Islet precursor cell (in vitro differentiated cells): Measurements from ENCODE around the gene LAPTM5.
A peak's percentile ranks its signal among the peaks of the same experiment; 100 is the strongest.

Experiments
- DNase-seq: peaks from one replicate; pipeline ENCODE4 v3.0.0-alpha.2; 2018

LAPTM5 gene

DNA sequence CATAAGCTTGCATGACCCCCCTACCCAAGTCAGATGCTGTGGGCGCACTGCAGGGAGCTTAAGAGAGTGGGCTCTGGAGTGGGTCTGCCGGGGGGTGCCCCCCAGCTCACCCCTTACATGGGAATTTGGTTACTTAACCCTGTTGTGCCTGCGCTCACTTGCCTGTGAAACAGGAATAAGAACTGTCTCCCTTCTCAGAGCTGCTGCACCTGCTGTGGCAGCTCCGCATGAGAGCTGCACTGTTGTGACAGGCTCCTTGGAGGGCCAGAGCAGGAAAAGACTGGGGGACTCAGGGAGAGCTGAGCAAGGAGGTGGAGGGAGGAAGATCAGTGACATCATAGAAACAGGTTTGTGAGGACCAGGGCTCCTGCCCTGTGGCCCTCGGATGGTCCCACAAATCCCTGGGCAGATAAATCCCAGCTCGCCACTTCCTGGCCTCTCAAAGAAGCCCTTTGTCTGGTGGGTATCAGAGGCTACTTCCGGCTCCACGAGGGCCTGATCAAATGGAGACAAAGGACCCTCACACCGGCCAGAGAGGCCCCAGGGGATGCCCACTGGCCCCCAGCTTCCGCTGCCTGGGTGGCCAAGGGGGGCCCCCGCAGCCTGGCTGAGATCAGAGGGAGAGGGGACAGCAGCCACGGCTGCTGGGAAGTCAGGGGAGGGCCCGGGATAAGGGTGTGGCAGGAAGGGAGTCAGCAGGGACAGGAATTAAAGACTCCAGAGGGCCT lies 28.9 kb upstream of the LAPTM5 start:
- DNase-seq, result no peak

DNA sequence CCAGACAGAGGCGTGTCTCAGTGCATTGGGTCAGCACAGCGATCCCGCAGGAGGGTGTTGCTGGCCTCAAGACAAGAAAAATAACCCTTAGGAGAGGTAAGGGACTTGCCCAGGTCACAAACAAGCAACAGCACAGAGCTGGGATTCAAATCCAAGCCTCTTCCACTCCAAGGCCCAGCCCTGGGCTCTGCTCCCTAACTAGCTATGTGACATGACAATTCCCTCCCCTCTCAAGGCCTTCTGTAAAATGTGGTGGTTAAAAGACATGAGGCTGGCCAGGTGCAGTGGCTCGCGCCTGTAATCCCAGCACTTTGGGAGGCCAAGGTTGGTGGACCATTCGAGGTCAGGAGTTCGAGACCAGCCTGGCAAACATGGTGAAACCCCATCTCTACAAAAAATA lies 28.1 kb upstream of the LAPTM5 start:
- DNase-seq, result peak; percentile 42

DNA sequence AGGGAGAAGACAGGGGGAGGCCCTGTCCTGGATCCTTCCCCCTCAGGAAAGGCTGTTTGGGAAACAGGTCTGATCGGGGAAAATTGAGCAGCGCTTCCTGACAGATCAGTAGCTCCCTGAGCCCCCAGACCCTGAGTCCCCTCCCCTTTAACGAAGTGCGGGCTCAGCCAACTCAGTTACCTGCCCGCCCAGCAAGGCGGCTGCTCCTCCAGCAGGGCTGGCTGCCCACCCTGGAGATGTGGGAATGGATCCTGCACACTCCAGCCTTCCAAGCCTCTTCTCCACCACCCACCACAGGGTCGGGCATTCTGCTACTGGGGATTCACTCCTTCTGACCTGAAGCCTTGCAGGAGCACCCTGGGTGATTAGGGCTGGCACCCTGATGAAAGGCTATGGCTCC lies 27.6 kb upstream of the LAPTM5 start:
- peak; percentile 40 for DNase-seq

DNA sequence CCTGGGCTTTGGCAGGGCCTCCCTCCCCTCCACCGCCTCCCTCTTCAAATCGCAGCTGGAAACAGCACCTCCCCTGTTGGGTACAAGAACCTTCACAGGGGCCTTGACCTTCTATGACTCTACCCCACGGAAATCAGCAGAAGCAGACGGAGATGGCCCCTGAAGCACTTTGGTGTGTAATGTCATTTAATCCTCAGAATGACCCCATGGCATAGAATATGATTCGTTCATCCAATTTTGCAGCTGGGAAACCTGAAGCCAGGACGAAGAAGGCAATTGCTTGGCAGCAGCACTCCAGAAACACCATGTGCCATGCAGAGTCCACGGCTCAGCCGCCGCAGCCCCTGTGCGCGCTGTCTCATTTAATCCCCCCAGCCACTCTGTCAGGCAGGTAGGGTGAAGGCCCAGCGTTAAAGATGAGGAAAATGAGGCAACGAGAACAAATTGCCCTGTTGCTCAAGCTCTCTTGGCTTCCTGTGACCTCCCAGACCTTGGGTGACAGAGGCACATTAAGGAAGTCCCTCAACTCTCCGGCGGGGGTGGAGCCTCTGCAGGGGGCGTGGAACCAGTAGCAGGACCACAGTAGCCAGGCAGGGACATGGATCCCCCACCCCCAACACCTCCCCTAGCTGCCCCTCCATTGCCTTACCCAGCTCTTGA lies 25.8 kb upstream of the LAPTM5 start:
- DNase-seq, result no peak

DNA sequence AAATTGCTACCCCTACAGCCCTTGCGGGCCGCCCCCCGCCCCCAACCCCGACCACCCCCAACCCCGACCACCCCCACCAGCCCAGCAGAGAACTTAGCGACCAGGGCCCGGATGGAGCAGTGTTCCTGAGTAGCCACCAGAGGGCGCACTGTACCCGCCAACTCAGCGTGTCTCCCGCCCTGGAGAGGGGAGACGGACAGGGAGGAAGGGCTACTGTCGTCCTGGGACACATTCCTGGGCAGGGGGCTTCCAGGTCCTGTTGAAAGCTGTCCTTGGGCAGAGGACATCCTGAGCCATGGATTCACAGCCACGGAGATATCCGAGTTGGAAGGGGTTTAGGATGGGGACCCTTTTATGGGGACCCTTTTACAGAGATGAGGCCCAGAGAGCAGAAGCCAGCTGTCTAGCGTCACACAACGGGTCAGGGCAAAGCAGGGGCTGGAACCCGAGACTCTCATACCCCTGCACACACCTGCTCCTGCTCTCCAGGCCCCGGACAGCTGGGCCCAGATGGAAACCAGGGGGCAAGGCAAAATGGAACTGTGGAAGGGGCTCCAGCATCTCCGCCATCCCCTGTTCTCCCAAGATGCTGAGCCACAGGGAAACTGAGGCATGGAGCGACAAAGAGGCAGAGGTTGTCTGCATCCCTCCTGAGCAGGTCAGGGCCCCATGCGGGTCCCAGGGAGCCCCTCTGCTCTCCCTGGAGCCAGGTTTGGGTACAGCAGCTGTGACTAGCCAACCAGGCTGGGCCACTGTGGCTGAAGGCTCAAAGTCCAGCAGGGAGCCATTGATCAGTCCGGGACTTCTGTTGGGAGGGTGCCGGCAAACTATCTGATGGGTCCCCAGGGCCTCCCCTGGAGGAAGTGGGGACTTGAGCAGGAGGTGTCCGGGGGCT lies 25.0 kb upstream of the LAPTM5 start:
- DNase-seq, result peak; percentile 85

DNA sequence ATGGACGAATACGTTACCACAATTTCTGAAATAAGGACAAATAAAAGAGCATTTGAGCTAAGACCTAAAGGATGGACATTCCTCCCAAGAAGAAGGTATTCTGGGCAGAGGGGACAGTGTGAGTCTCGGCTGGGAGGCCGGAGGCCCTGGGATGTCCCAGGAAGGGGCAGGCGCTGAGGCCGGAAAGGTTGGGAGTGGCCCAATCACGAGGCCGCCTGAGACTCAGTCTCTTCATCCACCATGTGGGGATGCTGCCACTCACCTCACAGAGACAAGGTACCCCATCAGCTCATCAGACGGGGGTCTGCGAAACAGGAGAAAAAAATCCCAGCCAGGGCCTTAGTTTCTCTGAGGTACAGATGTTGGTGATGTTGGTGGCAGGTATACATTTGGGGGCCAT lies 24.3 kb upstream of the LAPTM5 start:
- DNase-seq, result no peak

- DNase-seq, result no peak
Measured at GRCh38 chr1:30780409-30780808, 22.8 kb upstream of the LAPTM5 start.

- DNase-seq, result peak; percentile 95
Measured at GRCh38 chr1:30779294-30780071, 21.9 kb upstream of the LAPTM5 start.

DNA sequence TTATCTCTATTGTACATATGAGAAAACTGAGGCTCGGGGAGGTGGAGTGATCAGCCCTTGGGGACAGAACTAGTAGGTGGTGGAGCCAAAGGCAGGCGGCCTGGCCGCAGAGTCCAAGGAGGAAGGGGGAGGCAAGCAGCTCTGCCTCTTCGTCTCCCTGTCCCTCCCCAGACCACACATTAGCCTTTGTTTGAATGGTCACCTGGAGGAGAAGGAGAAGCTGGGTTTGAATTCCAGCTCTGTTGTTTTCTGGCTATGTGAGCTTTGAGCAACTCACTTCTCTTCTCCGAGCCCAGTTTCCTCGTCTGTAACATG lies 21.4 kb upstream of the LAPTM5 start:
- DNase-seq, result no peak

DNA sequence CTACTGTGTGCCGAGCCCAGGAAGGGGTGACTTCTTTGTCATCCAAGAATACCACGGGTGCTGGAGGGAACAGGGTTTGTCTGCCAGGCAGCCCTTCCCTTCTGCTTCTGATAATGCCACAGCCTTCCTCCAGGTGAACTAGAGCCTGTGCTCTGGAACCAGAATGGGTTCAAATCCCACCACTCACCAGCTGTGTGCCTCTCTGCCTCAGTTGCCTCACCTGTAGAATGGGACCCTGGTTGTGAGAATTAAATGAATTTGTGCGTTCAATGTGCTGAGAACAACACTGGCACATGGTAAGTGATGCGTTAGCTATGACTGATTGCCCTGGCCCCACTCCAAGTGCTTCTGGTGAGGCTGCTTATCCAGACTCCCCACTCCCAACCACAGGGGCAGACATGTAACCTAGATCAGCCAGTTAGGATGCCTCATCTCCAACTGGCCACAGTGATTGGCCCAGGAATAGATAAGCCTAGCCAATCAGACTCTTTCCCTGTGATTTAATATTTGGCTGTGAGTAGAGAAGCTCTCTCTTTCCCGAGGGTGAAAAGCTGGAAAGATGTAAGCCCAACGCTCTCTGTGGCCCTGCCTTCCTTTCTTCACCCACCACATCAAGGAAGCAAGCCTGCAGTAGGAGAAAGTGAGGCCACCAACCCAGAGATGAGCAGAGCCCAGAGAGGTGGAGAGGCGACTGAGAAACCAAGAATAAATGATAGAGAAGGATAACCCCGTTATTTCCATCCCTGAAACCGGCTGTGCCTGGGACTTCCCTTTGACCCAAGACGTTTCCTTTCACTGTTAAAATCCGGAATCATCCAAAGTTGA lies 20.8 kb upstream of the LAPTM5 start:
- DNase-seq, result peak; percentile 58

DNA sequence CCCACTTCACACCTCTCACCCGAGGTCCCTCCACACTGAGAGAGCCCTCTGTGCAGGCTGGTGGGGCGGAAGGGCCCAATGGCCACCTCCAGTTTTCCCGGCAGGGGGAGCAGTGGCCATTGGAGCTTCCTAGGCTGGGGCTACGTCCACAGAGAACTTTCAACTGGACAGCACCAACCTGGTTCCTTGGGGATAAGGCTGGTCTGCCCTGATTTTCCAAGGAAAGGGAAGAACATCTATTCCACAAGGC lies 20.3 kb upstream of the LAPTM5 start:
- peak; percentile 55 for DNase-seq

DNA sequence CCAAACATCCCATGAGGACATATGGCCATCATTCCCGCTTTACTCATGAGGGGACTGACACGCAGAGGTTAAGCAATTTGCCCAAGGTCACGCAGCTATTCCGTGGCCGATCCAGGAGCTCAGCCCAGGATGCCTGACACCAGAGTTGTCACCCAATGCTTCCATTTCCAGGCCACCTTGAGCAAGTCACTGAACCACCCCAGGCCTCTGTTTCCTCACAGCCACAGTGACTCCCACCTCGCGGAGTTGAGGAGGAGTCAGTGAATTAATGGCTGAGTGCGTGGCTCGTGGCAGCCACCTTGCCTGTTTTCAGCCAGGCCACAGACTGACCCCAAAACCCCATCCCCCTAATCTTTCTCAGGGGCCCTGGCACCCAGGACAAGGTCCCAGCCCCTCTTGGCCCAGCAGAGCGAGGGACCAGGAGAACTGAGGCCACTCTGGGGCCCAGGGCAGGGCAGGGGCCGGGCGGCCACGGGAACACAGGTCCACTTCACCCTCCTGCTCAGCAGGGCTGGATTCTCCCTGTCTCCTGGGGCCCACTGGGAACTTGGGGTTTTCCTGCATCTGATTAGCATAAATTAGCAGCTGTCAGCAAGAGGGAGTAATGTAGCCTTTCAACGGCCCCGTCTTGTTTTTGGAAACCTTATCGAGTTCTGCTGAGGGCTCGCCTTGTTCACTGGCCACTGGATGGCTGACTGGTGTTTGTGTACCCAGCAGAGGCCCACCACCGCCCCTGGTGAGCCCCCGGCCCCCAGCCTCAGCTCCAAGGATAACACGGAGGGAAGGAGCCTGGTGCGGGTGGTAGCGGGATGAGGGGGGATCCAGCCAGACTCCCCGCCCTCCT lies 19.7 kb upstream of the LAPTM5 start:
- peak; percentile 35 for DNase-seq

DNA sequence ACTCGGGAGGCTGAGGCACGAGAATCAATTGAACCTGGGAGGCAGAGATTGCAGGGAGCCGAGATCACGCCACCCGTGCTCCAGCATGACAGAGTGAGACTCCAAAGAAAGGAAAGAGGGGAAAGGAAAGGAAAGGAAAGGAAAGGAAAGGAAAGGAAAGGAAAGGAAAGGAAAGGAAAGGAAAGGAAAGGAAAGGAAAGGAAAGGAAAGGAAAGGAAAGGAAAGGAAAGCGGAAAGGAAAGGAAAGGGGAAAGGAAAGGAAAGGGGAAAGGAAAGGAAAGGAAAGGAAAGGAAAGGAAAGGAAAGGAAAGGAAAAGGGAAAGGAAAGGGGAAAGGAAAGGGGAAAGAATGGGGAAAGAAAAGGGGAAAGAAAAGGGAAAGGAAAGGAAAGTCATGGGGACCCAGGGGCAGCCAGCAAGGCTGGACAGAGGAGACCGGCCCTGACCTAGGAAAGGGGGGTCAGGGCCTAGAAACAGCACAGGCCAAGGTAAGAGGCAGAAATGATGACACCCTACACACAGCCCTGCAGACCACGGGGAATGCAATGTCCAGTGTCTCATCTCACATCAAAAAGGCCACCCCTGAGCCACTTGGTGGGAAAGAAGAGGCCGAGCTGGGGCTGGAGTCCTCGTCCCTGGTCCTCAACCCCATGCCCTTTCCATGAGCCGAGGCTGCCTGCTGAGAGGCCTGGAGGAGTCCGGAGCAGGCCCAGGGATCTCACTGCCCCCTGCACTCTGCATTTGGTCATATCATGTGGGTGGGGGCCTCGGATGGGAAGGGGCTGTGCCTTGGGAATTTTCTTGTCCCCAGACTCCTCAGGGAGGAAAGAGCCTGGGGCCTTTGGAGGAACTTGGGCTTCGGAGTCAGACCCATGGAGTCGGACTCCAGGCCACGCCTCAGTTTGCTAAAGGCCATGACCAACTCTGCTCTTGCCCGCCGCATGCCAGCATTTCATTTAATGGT lies 18.8 kb upstream of the LAPTM5 start:
- peak; percentile 38 for DNase-seq

DNA sequence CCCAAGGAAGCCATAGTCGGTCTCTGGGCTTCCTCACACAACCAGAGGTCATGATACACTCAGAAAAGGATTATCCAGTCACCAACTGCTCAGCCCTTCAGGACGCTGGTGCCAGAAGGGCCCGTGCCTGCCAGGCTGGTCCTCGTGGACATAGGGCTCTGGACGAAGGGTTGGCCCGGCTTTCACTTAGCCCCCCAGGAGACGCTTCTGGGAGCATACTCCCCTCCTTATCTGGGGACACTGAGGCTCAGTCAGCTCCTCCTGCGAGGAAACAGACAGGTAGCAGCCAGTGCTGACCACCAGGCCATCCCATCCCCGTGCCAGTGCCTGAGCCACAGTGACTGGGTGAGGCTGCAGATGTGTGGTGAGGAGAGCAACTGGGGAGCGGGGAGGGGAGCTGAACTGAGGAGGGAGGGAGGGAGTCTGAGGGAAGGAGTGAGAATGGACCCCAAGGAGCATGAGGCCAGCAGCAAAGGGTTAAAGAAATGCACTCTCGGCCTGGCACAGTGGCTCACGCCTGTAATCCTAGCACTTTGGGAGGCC lies 17.9 kb upstream of the LAPTM5 start:
- DNase-seq, result peak; percentile 31

- peak; percentile 50 for DNase-seq
Measured at GRCh38 chr1:30774550-30775432, 17.2 kb upstream of the LAPTM5 start.

DNA sequence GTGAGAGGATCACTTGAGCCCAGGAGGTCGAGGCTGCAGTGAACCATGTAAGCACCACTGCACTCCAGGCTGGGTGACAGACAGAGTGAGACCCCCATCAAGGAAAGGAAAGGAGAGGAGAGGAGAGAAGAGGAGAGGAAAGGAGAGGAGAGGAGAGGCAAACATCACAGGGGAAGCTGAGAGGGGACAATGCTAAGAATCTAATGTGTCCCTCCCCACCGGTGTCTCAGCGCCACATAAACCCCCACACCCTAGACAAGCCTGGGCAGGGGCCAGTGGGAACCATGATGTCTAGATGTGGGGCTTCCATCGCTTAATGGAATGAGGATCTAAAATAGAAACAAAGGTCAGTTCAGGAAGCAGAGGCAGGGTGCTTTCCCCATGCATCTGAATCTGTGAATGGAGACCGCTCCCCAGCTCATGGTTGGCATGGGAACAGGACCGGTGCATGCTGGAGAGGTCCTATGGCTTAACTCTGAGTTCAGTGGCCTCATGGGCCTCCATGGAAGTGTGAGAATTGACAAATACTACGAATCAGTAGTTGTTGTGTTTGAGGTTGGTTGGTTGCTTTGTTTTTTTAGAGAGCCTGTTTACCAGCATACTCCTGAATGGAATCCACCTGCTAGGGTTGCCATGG lies 16.3 kb upstream of the LAPTM5 start:
- peak; percentile 41 for DNase-seq

GRCh38 chr1:30771005-30771404 lies 13.4 kb upstream of the LAPTM5 start:
- no peak for DNase-seq

DNA sequence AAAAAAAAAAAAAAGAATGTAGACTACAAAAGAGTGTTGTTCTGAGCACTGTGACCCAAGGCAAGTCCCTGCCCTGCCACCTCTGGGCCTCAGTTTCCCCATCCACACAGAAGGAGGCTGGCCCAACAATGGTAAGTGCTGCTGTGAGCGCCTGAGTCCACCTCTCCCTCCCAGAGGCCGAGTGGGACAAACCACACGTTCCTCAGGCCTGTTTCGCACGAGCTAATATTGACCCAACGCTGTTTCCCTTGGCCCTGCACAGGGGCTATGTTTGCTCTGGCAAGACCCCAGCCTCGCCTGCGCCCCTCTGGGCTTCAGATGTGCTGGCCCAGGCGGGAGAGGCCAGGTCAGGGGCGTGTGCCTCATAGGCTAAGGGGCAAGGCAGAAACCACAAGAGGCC lies 12.6 kb upstream of the LAPTM5 start:
- no peak for DNase-seq
